GM23338 (cell line): ENCODE data around the gene STAMBP. TPM values are rescaled to one million over a fixed set of nuclear protein-coding genes. Genes with fewer than 3 reads are reported as not detected.

Experiments
- ATAC-seq: fragments of 200-7000 bp; cut with Tn5 transposase; 3 replicates; pipeline ENCODE4 v1.9.1; 2020
- DNase-seq: peaks from one replicate; pipeline ENCODE4 v3.0.0-alpha.2; 2015; ENCODE audit warnings: low spot score
- H2AFZ ChIP-seq: fragments of 200-600 bp; sonication (generic); 2 replicates; pipeline ENCODE4 v1.8.0; 2016; ENCODE audit warnings: antibody characterized with exemption, mild to moderate bottlenecking, moderate library complexity
- H3F3A ChIP-seq: fragments of 200-600 bp; sonication (generic); replicated peaks from 2 replicates; pipeline ENCODE4 v1.8.0; 2017; ENCODE audit warnings: antibody characterized with exemption, mixed run types, low read depth
- H3K27ac ChIP-seq: fragments of 200-600 bp; sonication (generic); 2 replicates; pipeline ENCODE4 v1.6.1; 2016; ENCODE audit warnings: low read depth
- H3K27me3 ChIP-seq: fragments of 200-600 bp; sonication (generic); 2 replicates; pipeline ENCODE4 v1.8.0; 2016; ENCODE audit warnings: mild to moderate bottlenecking, mixed run types, moderate library complexity; ENCODE audit not compliant: insufficient read depth
- H3K36me3 ChIP-seq: fragments of 200-600 bp; sonication (generic); 2 replicates; pipeline ENCODE4 v1.8.0; 2016; ENCODE audit warnings: mild to moderate bottlenecking; ENCODE audit not compliant: insufficient read depth
- H3K4me1 ChIP-seq: fragments of 200-600 bp; sonication (generic); 2 replicates; pipeline ENCODE4 v1.8.0; 2016; ENCODE audit warnings: mild to moderate bottlenecking, moderate library complexity; ENCODE audit not compliant: insufficient read depth
- H3K4me2 ChIP-seq: fragments of 200-600 bp; sonication (generic); 2 replicates; pipeline ENCODE4 v1.7.1; 2017; ENCODE audit warnings: mixed run types
- H3K4me3 ChIP-seq: fragments of 200-600 bp; sonication (generic); 2 replicates; pipeline ENCODE4 v1.6.1; 2016; ENCODE audit warnings: mixed run types
- H3K79me2 ChIP-seq: fragments of 200-600 bp; sonication (generic); replicated peaks from 2 replicates; pipeline ENCODE4 v1.8.0; 2017; ENCODE audit warnings: mild to moderate bottlenecking; ENCODE audit not compliant: insufficient read depth
- H3K9me2 ChIP-seq: fragments of 200-600 bp; sonication (generic); 2 replicates; pipeline ENCODE4 v1.8.0; 2017; ENCODE audit not compliant: insufficient read depth
- H4K20me1 ChIP-seq: fragments of 200-600 bp; sonication (generic); replicated peaks from 2 replicates; pipeline ENCODE4 v1.8.0; 2017; ENCODE audit warnings: mild to moderate bottlenecking; ENCODE audit not compliant: insufficient read depth
- H3K27ac Mint-ChIP-seq: 2 replicates; pipeline ENCODE4 v1.8.0; 2020; ENCODE audit warnings: inconsistent platforms, mild to moderate bottlenecking, moderate library complexity, mixed read lengths
- H3K27me3 Mint-ChIP-seq: 3 replicates; pipeline ENCODE4 v1.8.0; 2022; ENCODE audit warnings: low read depth, mild to moderate bottlenecking, moderate library complexity, mixed read lengths, inconsistent platforms; ENCODE audit not compliant: insufficient read depth, poor library complexity
- H3K36me3 Mint-ChIP-seq: 3 replicates; pipeline ENCODE4 v1.8.0; 2021; ENCODE audit warnings: low read depth, mild to moderate bottlenecking, inconsistent platforms, moderate library complexity, mixed read lengths
- H3K4me1 Mint-ChIP-seq: 3 replicates; pipeline ENCODE4 v1.8.0; 2020; ENCODE audit warnings: mild to moderate bottlenecking, inconsistent platforms, mixed read lengths
- H3K4me3 Mint-ChIP-seq: 3 replicates; pipeline ENCODE4 v1.8.0; 2021; ENCODE audit warnings: moderate library complexity, mild to moderate bottlenecking, inconsistent platforms, mixed read lengths
- H3K9me3 Mint-ChIP-seq: 3 replicates; pipeline ENCODE4 v1.8.0; 2020; ENCODE audit warnings: moderate library complexity, mild to moderate bottlenecking, inconsistent platforms, mixed read lengths
- CREB1 ChIP-seq: fragments of 250-450 bp; sonication (Bioruptor Pico); IDR thresholded peaks from 2 replicates; pipeline ENCODE4 v1.5.0; 2020; ENCODE audit warnings: low read depth, mild to moderate bottlenecking, moderate library complexity
- EZH2 ChIP-seq: fragments of 200-600 bp; sonication (generic); IDR thresholded peaks from one replicate; pipeline ENCODE4 v1.8.0; 2017; ENCODE audit warnings: antibody characterized with exemption, mild to moderate bottlenecking, low read depth; ENCODE audit not compliant: unreplicated experiment
- EZH2phosphoT487 ChIP-seq: fragments of 200-600 bp; sonication (generic); IDR thresholded peaks from one replicate; pipeline ENCODE4 v1.8.1; 2018; ENCODE audit warnings: antibody characterized with exemption; ENCODE audit not compliant: unreplicated experiment
- POLR2AphosphoS5 ChIP-seq: IDR thresholded peaks from 2 replicates; pipeline ENCODE4 v1.6.1; 2016; ENCODE audit warnings: antibody characterized with exemption, low read depth
- ZNF114 ChIP-seq: fragments of 250-450 bp; sonication (Bioruptor Pico); IDR thresholded peaks from 2 replicates; pipeline ENCODE4 v1.5.0; 2020; ENCODE audit warnings: mild to moderate bottlenecking, moderate library complexity
- ZNF331 ChIP-seq: fragments of 250-450 bp; sonication (Bioruptor Pico); IDR thresholded peaks from 2 replicates; pipeline ENCODE4 v1.5.0; 2020; ENCODE audit warnings: low read depth, mild to moderate bottlenecking, moderate library complexity
- polyA plus RNA-seq: library from polyadenylated mRNA; unstranded; fragments of >200 nt; fragmentation: Nextera tagmentation; extraction: Ambion mirVana; gene quantifications from 2 replicates; pipeline ENCODE4 v1.2.1, GENCODE V29; 2016
- total RNA-seq: library from RNA; depleted of rRNA; stranded (reverse); fragments of >200 nt; shearing (Covaris generic); gene quantifications from 2 replicates; pipeline ENCODE4 v1.2.3, GENCODE V29; 2014
- TF ChIP-seq, protein P1 (sequence below), 2 experiments: fragments of 200-600 bp in 1 of 2; sonication (generic) in 1 of 2; conservative IDR thresholded peaks; 2 replicates each; pipeline versions ENCODE4 v1.5.1 to v1.6.1; 2016 to 2017; ENCODE audit warnings: antibody characterized with exemption in 2 of 2, low read depth in 2 of 2, mild to moderate bottlenecking in 2 of 2, moderate library complexity in 1 of 2
- TF ChIP-seq, protein P2 (sequence below): fragments of 250-450 bp; sonication (Bioruptor Pico); IDR thresholded peaks from 2 replicates; pipeline ENCODE4 v1.5.0; 2020; ENCODE audit warnings: mild to moderate bottlenecking, moderate library complexity
- TF ChIP-seq, protein P3 (sequence below): IDR thresholded peaks from one replicate; pipeline ENCODE4 v1.6.1; 2018; ENCODE audit warnings: antibody characterized with exemption; ENCODE audit not compliant: unreplicated experiment

Gene STAMBP
- total and polyA plus RNA-seq, 2 experiments from 2014 or later, result 33.9 to 106 TPM

DNA sequence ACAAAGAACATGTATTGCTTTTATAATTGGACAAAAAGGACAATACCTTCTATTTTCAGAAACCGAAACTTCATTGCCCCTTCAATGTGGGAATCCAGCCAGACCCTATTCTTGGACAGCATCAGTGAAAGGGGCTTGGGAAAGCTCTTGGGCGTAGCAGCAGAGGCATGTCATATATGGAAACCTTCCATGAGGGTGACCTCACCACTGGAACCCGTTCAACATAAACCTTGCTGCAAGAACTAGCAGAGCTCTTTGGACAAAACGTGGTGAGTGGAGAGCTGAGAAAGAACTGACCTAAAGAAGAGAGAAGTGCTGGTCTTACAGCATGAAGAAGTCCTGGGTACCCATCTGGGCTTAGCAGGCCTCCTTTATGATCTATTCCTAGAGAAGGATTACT is 41.3 kb downstream of the STAMBP start:
- Mint-ChIP-seq H3K9me3 (no peaks in the 10 kb centered on the region), H3K27me3 (no peaks in the 10 kb centered on the region), H3K4me1 (peaks cover 10% of the 10 kb centered on the region), H3K27ac (no peak overlapping the region), H3K36me3 (peaks cover 3% of the 10 kb centered on the region; the same call in 2 of the 3 replicates), H3K4me3 (no peak overlapping the region)
- H2AFZ ChIP-seq, result no peak overlapping the region
- no peak overlapping the region for H3K27ac ChIP-seq
- DNase-seq, result no peak
- H3K4me2 ChIP-seq, result no peak overlapping the region
- H3K27me3 ChIP-seq, result no peaks in the 10 kb centered on the region
- no peaks in the 10 kb centered on the region for H3K4me1 ChIP-seq
- TF ChIP-seq CREB1 (CRISPR knock-in tag), result no peak
- 0 out of 2 replicates have a peak, but pooled peaks cover 4% of the 10 kb centered on the region for H4K20me1 ChIP-seq
- no peak overlapping the region for H3K4me3 ChIP-seq
- H3F3A ChIP-seq, result 0 out of 2 replicates have a peak, but pooled peaks cover 2% of the 10 kb centered on the region
- no peak for ATAC-seq
- H3K36me3 ChIP-seq, result no peaks in the 10 kb centered on the region
- H3K79me2 ChIP-seq, result no peaks in the 10 kb centered on the region
- no peaks in the 10 kb centered on the region for H3K9me2 ChIP-seq

DNA sequence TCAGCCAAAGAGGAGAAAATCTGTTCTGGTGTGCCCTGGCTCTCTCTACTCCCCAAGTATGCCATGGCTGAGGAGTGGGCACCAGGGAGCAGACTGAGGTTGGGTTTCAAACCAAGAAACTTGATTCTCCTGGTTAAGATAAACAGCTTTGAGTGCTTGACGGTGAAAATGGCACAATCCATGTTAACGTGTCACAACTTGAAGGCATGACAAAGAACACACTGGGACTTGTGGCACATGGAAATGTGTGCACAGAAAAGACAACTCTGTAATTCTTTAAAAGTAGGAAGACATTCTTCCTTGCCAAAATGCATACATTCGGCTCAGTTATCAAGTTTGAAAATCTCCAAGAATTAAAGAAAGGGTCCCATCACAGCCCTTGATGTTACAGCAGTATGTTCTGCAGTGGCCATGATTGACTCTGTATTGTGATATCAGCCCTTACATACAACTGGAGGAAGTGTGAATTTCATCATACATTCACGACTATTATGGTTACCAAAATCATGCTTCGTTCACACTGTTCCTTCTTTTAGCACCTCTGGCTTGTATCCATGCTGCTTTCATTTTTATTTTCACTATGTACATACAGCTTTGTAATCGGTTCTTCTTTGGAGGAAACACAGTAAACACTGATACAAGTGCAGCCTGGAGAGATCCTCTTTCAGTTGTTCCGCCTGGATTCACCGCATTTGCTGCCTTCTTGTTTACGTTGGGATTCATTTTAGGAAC is 48.5 kb downstream of the STAMBP start:
- Mint-ChIP-seq H3K9me3 (no peaks in the 10 kb centered on the region), H3K36me3 (no peaks in the 10 kb centered on the region), H3K4me3 (no peak overlapping the region), H3K4me1 (peaks cover 9% of the 10 kb centered on the region), H3K27ac (no peak overlapping the region), H3K27me3 (no peaks in the 10 kb centered on the region)
- Histone ChIP-seq H3K9me2 (no peaks in the 10 kb centered on the region), H3K36me3 (no peaks in the 10 kb centered on the region), H3K79me2 (no peaks in the 10 kb centered on the region), H3K4me2 (no peak overlapping the region), H3K4me3 (no peak overlapping the region), H2AFZ (0 out of 2 replicates have a peak overlapping the region, but pooled peaks have one; percentile 72), H4K20me1 (no peaks in the 10 kb centered on the region), H3K4me1 (no peaks in the 10 kb centered on the region), H3K27me3 (no peaks in the 10 kb centered on the region), H3F3A (no peaks in the 10 kb centered on the region), H3K27ac (no peak overlapping the region)
- TF ChIP-seq ZNF114 (no peak), EZH2 (no peak), ZNF331 (CRISPR knock-in tag) (no peak), EZH2phosphoT487 (no peak), POLR2AphosphoS5 (no peak)
- TF ChIP-seq, protein P1, sequence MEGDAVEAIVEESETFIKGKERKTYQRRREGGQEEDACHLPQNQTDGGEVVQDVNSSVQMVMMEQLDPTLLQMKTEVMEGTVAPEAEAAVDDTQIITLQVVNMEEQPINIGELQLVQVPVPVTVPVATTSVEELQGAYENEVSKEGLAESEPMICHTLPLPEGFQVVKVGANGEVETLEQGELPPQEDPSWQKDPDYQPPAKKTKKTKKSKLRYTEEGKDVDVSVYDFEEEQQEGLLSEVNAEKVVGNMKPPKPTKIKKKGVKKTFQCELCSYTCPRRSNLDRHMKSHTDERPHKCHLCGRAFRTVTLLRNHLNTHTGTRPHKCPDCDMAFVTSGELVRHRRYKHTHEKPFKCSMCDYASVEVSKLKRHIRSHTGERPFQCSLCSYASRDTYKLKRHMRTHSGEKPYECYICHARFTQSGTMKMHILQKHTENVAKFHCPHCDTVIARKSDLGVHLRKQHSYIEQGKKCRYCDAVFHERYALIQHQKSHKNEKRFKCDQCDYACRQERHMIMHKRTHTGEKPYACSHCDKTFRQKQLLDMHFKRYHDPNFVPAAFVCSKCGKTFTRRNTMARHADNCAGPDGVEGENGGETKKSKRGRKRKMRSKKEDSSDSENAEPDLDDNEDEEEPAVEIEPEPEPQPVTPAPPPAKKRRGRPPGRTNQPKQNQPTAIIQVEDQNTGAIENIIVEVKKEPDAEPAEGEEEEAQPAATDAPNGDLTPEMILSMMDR (conservative IDR thresholded peaks at IDR 0.05; ENCODE audit: low read depth in 2 of 2), result no peak
- TF ChIP-seq, protein P2, sequence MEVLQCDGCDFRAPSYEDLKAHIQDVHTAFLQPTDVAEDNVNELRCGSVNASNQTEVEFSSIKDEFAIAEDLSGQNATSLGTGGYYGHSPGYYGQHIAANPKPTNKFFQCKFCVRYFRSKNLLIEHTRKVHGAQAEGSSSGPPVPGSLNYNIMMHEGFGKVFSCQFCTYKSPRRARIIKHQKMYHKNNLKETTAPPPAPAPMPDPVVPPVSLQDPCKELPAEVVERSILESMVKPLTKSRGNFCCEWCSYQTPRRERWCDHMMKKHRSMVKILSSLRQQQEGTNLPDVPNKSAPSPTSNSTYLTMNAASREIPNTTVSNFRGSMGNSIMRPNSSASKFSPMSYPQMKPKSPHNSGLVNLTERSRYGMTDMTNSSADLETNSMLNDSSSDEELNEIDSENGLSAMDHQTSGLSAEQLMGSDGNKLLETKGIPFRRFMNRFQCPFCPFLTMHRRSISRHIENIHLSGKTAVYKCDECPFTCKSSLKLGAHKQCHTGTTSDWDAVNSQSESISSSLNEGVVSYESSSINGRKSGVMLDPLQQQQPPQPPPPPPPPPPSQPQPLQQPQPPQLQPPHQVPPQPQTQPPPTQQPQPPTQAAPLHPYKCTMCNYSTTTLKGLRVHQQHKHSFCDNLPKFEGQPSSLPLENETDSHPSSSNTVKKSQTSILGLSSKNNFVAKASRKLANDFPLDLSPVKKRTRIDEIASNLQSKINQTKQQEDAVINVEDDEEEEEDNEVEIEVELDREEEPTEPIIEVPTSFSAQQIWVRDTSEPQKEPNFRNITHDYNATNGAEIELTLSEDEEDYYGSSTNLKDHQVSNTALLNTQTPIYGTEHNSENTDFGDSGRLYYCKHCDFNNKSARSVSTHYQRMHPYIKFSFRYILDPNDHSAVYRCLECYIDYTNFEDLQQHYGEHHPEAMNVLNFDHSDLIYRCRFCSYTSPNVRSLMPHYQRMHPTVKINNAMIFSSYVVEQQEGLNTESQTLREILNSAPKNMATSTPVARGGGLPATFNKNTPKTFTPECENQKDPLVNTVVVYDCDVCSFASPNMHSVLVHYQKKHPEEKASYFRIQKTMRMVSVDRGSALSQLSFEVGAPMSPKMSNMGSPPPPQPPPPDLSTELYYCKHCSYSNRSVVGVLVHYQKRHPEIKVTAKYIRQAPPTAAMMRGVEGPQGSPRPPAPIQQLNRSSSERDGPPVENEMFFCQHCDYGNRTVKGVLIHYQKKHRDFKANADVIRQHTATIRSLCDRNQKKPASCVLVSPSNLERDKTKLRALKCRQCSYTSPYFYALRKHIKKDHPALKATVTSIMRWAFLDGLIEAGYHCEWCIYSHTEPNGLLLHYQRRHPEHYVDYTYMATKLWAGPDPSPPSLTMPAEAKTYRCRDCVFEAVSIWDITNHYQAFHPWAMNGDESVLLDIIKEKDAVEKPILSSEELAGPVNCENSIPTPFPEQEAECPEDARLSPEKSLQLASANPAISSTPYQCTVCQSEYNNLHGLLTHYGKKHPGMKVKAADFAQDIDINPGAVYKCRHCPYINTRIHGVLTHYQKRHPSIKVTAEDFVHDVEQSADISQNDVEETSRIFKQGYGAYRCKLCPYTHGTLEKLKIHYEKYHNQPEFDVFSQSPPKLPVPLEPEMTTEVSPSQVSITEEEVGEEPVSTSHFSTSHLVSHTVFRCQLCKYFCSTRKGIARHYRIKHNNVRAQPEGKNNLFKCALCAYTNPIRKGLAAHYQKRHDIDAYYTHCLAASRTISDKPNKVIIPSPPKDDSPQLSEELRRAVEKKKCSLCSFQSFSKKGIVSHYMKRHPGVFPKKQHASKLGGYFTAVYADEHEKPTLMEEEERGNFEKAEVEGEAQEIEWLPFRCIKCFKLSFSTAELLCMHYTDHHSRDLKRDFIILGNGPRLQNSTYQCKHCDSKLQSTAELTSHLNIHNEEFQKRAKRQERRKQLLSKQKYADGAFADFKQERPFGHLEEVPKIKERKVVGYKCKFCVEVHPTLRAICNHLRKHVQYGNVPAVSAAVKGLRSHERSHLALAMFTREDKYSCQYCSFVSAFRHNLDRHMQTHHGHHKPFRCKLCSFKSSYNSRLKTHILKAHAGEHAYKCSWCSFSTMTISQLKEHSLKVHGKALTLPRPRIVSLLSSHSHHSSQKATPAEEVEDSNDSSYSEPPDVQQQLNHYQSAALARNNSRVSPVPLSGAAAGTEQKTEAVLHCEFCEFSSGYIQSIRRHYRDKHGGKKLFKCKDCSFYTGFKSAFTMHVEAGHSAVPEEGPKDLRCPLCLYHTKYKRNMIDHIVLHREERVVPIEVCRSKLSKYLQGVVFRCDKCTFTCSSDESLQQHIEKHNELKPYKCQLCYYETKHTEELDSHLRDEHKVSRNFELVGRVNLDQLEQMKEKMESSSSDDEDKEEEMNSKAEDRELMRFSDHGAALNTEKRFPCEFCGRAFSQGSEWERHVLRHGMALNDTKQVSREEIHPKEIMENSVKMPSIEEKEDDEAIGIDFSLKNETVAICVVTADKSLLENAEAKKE (CRISPR knock-in tag), result no peak
- TF ChIP-seq, protein P3, sequence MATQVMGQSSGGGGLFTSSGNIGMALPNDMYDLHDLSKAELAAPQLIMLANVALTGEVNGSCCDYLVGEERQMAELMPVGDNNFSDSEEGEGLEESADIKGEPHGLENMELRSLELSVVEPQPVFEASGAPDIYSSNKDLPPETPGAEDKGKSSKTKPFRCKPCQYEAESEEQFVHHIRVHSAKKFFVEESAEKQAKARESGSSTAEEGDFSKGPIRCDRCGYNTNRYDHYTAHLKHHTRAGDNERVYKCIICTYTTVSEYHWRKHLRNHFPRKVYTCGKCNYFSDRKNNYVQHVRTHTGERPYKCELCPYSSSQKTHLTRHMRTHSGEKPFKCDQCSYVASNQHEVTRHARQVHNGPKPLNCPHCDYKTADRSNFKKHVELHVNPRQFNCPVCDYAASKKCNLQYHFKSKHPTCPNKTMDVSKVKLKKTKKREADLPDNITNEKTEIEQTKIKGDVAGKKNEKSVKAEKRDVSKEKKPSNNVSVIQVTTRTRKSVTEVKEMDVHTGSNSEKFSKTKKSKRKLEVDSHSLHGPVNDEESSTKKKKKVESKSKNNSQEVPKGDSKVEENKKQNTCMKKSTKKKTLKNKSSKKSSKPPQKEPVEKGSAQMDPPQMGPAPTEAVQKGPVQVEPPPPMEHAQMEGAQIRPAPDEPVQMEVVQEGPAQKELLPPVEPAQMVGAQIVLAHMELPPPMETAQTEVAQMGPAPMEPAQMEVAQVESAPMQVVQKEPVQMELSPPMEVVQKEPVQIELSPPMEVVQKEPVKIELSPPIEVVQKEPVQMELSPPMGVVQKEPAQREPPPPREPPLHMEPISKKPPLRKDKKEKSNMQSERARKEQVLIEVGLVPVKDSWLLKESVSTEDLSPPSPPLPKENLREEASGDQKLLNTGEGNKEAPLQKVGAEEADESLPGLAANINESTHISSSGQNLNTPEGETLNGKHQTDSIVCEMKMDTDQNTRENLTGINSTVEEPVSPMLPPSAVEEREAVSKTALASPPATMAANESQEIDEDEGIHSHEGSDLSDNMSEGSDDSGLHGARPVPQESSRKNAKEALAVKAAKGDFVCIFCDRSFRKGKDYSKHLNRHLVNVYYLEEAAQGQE, result no peak
- DNase-seq (no peak), ATAC-seq (no peak)
